ENCODE measurements around the gene CEMP1. TPM values are rescaled to one million over a fixed set of nuclear protein-coding genes. Genes with fewer than 3 reads are reported as not detected.
"Not testable (repeated sequence)": the region's sequence is repeated elsewhere in the genome, so short reads cannot be mapped to it uniquely, and the experiment has no call there.

Gene CEMP1
- total RNA-seq, 1 donor from 2014 or later, result not detected

DNA sequence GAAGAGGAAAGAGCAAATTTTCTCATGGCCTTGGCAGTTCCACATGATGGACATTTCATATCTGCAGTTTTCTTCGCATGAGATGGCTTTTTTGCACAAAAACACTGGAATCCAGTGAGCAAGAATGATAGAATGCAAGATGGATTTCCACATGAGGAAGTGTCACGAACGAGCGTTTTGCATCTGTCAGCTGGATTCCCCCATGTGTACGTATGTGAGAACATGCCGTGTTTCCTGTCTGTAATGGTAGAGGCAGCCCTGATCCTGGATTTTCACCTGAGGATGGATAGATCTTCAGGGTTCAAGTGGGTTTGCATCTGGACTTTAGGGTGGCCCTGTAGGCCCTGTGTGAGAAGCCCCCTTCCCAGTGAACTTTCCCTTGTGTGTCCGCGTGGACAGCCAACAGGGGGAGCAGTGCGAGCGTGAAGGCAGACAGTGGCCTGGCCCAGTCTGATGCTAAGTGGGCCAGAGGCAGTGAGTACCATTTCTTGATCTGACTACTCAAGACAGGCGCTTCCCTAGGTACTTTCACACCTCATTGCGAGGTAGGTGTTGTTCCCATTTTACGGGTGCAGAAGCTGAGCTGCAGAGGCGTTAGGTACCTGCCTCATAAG lies 8.7 kb upstream of the CEMP1 start:
- not testable (repeated sequence) for H3K27me3 Mint-ChIP-seq (ENCODE audit: unreplicated experiment); DNase-seq (ENCODE audit: extremely low spot score, unreplicated experiment); H3K36me3 Mint-ChIP-seq (ENCODE audit: unreplicated experiment); H3K9me3 Mint-ChIP-seq (ENCODE audit: unreplicated experiment); H3K27ac Mint-ChIP-seq (ENCODE audit: unreplicated experiment)
- Mint-ChIP-seq H3K4me3 (ENCODE audit: unreplicated experiment) (peak overlapping the region; percentile 74), H3K4me1 (ENCODE audit: unreplicated experiment) (peaks cover 41% of the 10 kb centered on the region)
- TF ChIP-seq, protein P1, sequence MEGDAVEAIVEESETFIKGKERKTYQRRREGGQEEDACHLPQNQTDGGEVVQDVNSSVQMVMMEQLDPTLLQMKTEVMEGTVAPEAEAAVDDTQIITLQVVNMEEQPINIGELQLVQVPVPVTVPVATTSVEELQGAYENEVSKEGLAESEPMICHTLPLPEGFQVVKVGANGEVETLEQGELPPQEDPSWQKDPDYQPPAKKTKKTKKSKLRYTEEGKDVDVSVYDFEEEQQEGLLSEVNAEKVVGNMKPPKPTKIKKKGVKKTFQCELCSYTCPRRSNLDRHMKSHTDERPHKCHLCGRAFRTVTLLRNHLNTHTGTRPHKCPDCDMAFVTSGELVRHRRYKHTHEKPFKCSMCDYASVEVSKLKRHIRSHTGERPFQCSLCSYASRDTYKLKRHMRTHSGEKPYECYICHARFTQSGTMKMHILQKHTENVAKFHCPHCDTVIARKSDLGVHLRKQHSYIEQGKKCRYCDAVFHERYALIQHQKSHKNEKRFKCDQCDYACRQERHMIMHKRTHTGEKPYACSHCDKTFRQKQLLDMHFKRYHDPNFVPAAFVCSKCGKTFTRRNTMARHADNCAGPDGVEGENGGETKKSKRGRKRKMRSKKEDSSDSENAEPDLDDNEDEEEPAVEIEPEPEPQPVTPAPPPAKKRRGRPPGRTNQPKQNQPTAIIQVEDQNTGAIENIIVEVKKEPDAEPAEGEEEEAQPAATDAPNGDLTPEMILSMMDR (IDR thresholded peaks at IDR 0.05), result peak; percentile 60

DNA sequence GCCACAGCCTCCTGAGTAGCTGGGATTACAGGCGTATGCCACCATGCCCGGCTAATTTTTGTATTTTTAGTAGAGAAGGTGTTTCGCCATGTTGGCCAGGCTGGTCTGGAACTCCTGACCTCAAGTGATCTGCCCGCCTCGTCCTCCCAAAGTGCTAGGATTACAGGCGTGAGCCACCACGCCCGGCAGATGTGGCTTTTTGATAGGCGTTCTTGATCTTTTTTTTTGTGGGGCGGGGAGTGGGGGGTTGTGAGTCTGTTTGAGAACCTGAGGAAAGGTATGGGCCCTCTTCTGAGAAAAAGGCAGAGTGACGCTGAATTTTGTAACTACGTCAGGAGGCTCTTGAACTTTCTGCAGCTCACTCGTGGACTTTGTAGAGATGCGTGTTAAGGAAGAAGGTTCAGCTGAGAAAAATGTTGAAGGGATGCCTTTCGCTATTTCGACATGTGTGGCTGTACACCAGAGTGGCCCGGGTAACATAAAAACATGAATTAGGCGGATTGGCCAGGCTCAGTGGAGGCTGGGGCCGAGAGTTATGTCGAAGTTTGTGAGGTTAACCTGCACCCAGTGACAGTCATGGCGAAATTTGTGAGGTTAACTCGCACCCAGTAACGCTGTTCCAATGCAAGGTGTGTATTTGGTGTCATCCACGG lies 8.1 kb upstream of the CEMP1 start:
- not testable (repeated sequence) for H3K27ac Mint-ChIP-seq (ENCODE audit: unreplicated experiment); H3K27me3 Mint-ChIP-seq (ENCODE audit: unreplicated experiment); H3K9me3 Mint-ChIP-seq (ENCODE audit: unreplicated experiment); DNase-seq (ENCODE audit: extremely low spot score, unreplicated experiment); H3K36me3 Mint-ChIP-seq (ENCODE audit: unreplicated experiment)
- Mint-ChIP-seq H3K4me1 (ENCODE audit: unreplicated experiment) (peaks cover 41% of the 10 kb centered on the region), H3K4me3 (ENCODE audit: unreplicated experiment) (peak overlapping the region; percentile 74)

DNA sequence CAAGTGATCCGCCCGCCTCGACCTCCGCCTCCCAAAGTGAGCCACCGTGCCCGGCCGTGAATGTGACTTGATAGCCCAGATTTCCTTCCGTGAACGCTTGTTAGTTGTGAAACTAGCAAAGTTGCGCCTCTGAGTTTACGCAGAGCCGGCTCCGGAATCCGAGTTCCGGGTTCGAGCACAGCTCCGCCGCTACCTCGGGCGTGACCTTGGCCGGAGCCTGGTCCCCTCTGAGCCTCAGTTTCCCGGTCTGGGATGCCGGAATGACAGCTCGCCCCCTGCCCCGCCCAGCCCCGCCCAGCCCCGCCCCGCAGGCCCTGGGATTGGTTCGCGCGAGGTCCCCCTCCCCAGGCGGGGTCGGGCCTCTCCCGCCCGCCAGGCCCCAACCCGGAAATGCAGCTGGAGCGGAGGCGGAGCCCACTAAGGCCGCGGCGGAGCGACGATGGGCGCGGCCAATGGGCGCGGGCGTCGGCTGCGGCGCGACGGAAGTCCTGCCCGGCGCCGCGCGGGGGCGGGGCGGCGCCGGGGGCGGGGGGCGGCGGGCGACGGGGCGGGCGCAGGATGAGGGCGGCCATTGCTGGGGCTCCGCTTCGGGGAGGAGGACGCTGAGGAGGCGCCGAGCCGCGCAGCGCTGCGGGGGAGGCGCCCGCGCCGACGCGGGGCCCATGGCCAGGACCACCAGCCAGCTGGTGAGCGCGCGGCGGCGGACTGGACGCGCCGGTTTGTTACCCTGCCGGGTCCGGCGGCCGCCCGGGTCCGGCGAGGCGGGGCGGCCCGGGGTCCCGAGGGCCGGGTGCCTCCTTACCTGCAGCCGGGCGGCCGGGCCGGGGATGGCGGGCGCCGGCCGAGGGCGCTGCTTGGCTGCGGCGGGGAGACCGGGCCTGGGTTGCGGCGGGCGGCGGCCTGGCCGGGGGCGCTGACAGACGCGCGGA lies 6.5 kb upstream of the CEMP1 start, which contains the start of gene PDPK1:
Gene PDPK1 (plus strand): TSS at position 571 of the 929 bp plus-strand sequence. CDS start 92 bp downstream, at position 663.
- DNase-seq (ENCODE audit: extremely low spot score, unreplicated experiment), result peak; percentile 98
- Mint-ChIP-seq H3K27ac (ENCODE audit: unreplicated experiment) (peak within 1 kb of the TSS; percentile 86), H3K4me1 (ENCODE audit: unreplicated experiment) (peaks cover 48% of the 10 kb centered on the region), H3K4me3 (ENCODE audit: unreplicated experiment) (peak within 1 kb of the TSS; percentile 78), H3K27me3 (ENCODE audit: unreplicated experiment) (no peaks in the 10 kb centered on the region), H3K9me3 (ENCODE audit: unreplicated experiment) (no peaks in the 10 kb centered on the region), H3K36me3 (ENCODE audit: unreplicated experiment) (peaks cover 3% of the 10 kb centered on the region)
- TF ChIP-seq, protein P1 (IDR thresholded peaks at IDR 0.05), result no peak

DNA sequence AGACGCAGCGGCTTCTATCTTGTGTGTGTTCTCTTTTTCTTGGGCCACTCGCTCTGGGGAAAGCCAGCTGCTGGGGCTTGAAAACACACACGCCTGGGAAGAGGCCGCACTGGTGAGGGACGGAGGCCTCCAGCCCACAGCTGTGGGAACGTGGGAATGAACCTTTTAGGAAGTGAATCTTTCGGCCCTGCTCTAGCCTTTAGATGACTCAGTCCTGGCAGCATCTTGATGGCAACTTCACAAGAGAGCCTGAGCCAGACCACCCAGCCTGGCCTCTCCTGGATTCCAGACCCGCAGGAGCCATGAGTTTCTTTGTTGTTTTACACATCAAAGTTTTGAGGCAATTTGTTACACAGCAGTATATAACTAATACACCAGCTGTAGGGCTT lies 4.4 kb upstream of the CEMP1 start:
- Mint-ChIP-seq H3K4me1 (ENCODE audit: unreplicated experiment) (peaks cover 46% of the 10 kb centered on the region), H3K4me3 (ENCODE audit: unreplicated experiment) (no peak overlapping the region), H3K27me3 (ENCODE audit: unreplicated experiment) (no peaks in the 10 kb centered on the region), H3K9me3 (ENCODE audit: unreplicated experiment) (no peaks in the 10 kb centered on the region), H3K36me3 (ENCODE audit: unreplicated experiment) (peaks cover 2% of the 10 kb centered on the region), H3K27ac (ENCODE audit: unreplicated experiment) (no peak overlapping the region)
- TF ChIP-seq, protein P1 (IDR thresholded peaks at IDR 0.05), result no peak
- no peak for DNase-seq (ENCODE audit: extremely low spot score, unreplicated experiment)

DNA sequence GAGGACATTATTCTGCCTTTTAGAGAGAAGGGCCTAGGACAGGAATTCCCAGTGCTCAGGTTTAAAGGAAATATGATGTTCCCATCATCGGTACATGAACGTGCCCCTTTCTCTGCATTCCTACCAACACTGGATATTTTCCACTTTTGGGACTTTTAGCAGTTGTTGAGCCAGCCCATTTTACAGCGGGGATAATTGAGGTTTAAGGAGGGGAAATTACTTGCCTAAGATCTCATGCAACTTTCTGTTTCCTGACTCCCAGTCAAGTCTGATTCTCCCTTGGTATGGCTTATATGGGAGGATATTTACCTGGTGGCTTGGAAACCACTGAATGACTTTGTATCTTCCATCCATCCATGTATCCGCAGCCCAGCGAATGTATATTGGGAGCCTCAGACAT lies 3.1 kb upstream of the CEMP1 start:
- H3K9me3 Mint-ChIP-seq (ENCODE audit: unreplicated experiment); DNase-seq (ENCODE audit: extremely low spot score, unreplicated experiment); H3K36me3 Mint-ChIP-seq (ENCODE audit: unreplicated experiment); H3K4me3 Mint-ChIP-seq (ENCODE audit: unreplicated experiment); H3K27me3 Mint-ChIP-seq (ENCODE audit: unreplicated experiment); H3K27ac Mint-ChIP-seq (ENCODE audit: unreplicated experiment): not testable (repeated sequence)
- peaks cover 34% of the 10 kb centered on the region for H3K4me1 Mint-ChIP-seq (ENCODE audit: unreplicated experiment)
